Ascending aorta (tissue), 2 donors: ENCODE results near the gene POU3F3. TPM values are rescaled to one million over a fixed set of nuclear protein-coding genes. Genes with fewer than 3 reads are reported as not detected.

Experiments
- DNase-seq, 2 donors: peaks; one replicate each; pipeline ENCODE4 v3.0.0-alpha.2; 2019; ENCODE audit warnings: low spot score in 2 of 2
- H3K27ac ChIP-seq, 2 donors: fragments of 200-600 bp; sonication (generic); one replicate each; pipeline ENCODE4 v1.5.1; 2016 to 2017; ENCODE audit warnings: mild to moderate bottlenecking in 1 of 2
- H3K27me3 ChIP-seq: fragments of 200-600 bp; sonication (generic); one replicate; pipeline ENCODE4 v1.5.1; 2017
- H3K36me3 ChIP-seq, 2 donors: fragments of 200-600 bp; sonication (generic); one replicate each; pipeline ENCODE4 v1.5.1; 2016
- H3K4me1 ChIP-seq, 2 donors: fragments of 200-600 bp; sonication (generic); one replicate each; pipeline ENCODE4 v1.5.1; 2016 to 2017; ENCODE audit warnings: mild to moderate bottlenecking in 1 of 2
- H3K4me3 ChIP-seq, 2 donors: fragments of 200-600 bp; sonication (generic); one replicate each; pipeline ENCODE4 v1.5.1; 2016 to 2017; ENCODE audit warnings: mild to moderate bottlenecking in 1 of 2
- H3K9me3 ChIP-seq, 2 donors: fragments of 200-600 bp; sonication (generic); one replicate each; pipeline ENCODE4 v1.5.1; 2016
- CTCF ChIP-seq, 3 experiments: fragments of 200-600 bp in 2 of 3; fragments of 450-650 bp in 1 of 3; sonication (generic) in 2 of 3; IDR thresholded peaks; one replicate each; pipeline ENCODE4 v1.5.1; 2016 to 2019; ENCODE audit warnings: antibody characterized with exemption in 3 of 3, mild to moderate bottlenecking in 1 of 3, moderate library complexity in 1 of 3
- intact Hi-C: fragments of 100-400 bp; cut with DNase I; formaldehyde crosslinking; loops from one replicate; pipeline ENCODE4 v1.15.1; 2023
- total RNA-seq: library from RNA; depleted of rRNA; stranded (reverse); fragments of >200 nt; gene quantifications from one replicate; pipeline ENCODE4 v1.1.0, GENCODE V29; 2016

The POU3F3 gene
- total RNA-seq, 1 donor from 2014 or later: 0.21 TPM

- H3K36me3 ChIP-seq: no peaks in the 10 kb centered on the region
- peaks cover 0 to 15% of the 10 kb centered on the region in 2 donors for H3K4me1 ChIP-seq
- no peak overlapping the region for H3K27ac ChIP-seq
- TF ChIP-seq CTCF (IDR thresholded peaks at IDR 0.05): no peak
- intact Hi-C loops: no loop called here
- H3K9me3 ChIP-seq: no peaks in the 10 kb centered on the region
- H3K4me3 ChIP-seq: no peak overlapping the region
- DNase-seq: no peak
- H3K27me3 ChIP-seq: no peaks in the 10 kb centered on the region
These were observed 5.4 kb upstream of the POU3F3 start for GRCh38 chr2:104848526-104848925.

GRCh38 chr2:104849101-104849500 lies 4.8 kb upstream of the POU3F3 start:
- H3K36me3 ChIP-seq: no peaks in the 10 kb centered on the region
- no peak for TF ChIP-seq CTCF (IDR thresholded peaks at IDR 0.05)
- no peaks in the 10 kb centered on the region for H3K27me3 ChIP-seq

GRCh38 chr2:104849618-104850141 lies 4.2 kb upstream of the POU3F3 start:
- intact Hi-C loops: no loop called here
- no peak overlapping the region for H3K27ac ChIP-seq
- H3K9me3 ChIP-seq: no peaks in the 10 kb centered on the region
- H3K27me3 ChIP-seq: no peaks in the 10 kb centered on the region
- no peak overlapping the region for H3K4me3 ChIP-seq
- no peak for DNase-seq
- peak; percentile 30 to 77 (median 64) for TF ChIP-seq CTCF (IDR thresholded peaks at IDR 0.05)
- no peaks in the 10 kb centered on the region for H3K36me3 ChIP-seq
- peaks cover 0 to 13% of the 10 kb centered on the region in 2 donors for H3K4me1 ChIP-seq

More at GRCh38 chr2:104849101-104849500, 4.8 kb upstream of the POU3F3 start:
- peaks cover 0 to 17% of the 10 kb centered on the region in 2 donors for H3K4me1 ChIP-seq
- H3K9me3 ChIP-seq: no peaks in the 10 kb centered on the region
- no peak overlapping the region for H3K27ac ChIP-seq
- intact Hi-C loops: no loop called here
- no peak overlapping the region for H3K4me3 ChIP-seq
- DNase-seq: no peak

GRCh38 chr2:104850361-104851290 lies 3.3 kb upstream of the POU3F3 start:
- Histone ChIP-seq H3K4me1 (peaks cover 0 to 8% of the 10 kb centered on the region in 2 donors), H3K36me3 (no peaks in the 10 kb centered on the region), H3K27ac (peak overlapping the region in 1 of 2 donors; percentile 16), H3K9me3 (no peaks in the 10 kb centered on the region), H3K4me3 (no peak overlapping the region), H3K27me3 (no peaks in the 10 kb centered on the region)
- TF ChIP-seq CTCF (IDR thresholded peaks at IDR 0.05): no peak
- DNase-seq: no peak
- intact Hi-C loops: no loop called here

- intact Hi-C loops: loop anchor here (2.0 kb wide), 1 partner anchor 185 kb away; no protein-coding TSS in a partner anchor
- no peaks in the 10 kb centered on the region for H3K36me3 ChIP-seq
- no peaks in the 10 kb centered on the region for H3K9me3 ChIP-seq
- no peak for TF ChIP-seq CTCF (IDR thresholded peaks at IDR 0.05)
- H3K27ac ChIP-seq: peak overlapping the region in 1 of 2 donors; percentile 61
- H3K4me3 ChIP-seq: peak overlapping the region in 1 of 2 donors; percentile 73
- peaks cover 0 to 8% of the 10 kb centered on the region in 2 donors for H3K4me1 ChIP-seq
- DNase-seq: no peak
- peaks cover 3% of the 10 kb centered on the region for H3K27me3 ChIP-seq
These were observed 2.4 kb upstream of the POU3F3 start for GRCh38 chr2:104851291-104852089.
